ENCODE data around the gene PRMT7. TPM values are rescaled to one million over a fixed set of nuclear protein-coding genes. Genes with fewer than 3 reads are reported as not detected.
A peak's percentile ranks its signal among the peaks of the same experiment; 100 is the strongest.

The PRMT7 gene
- total RNA-seq, 2 donors from 2014 or later = 53.3 to 57.8 TPM

- peaks cover 74% of the 10 kb centered on the region for H3K36me3 Mint-ChIP-seq (ENCODE audit: low read depth)
- peak overlapping the region; percentile 0 for H3K4me3 Mint-ChIP-seq
- H3K27ac Mint-ChIP-seq = peak overlapping the region; percentile 29
These were observed 2.3 kb downstream of the PRMT7 start for GRCh38 chr16:68313116-68313515.

GRCh38 chr16:68319185-68319908 lies 8.5 kb downstream of the PRMT7 start:
- peaks cover 16% of the 10 kb centered on the region for H3K4me1 Mint-ChIP-seq
- peaks cover 84% of the 10 kb centered on the region for H3K36me3 Mint-ChIP-seq (ENCODE audit: low read depth)
- ATAC-seq (replicated peaks) = peak; percentile 100

More at GRCh38 chr16:68313116-68313515, 2.3 kb downstream of the PRMT7 start:
- Mint-ChIP-seq H3K27me3 (no peaks in the 10 kb centered on the region), H3K9me3 (no peaks in the 10 kb centered on the region), H3K4me1 (peaks cover 13% of the 10 kb centered on the region)
- no peak for ATAC-seq (replicated peaks)

GRCh38 chr16:68324336-68324735 lies 13.5 kb downstream of the PRMT7 start:
- Mint-ChIP-seq H3K9me3 (no peaks in the 10 kb centered on the region), H3K27me3 (no peaks in the 10 kb centered on the region), H3K36me3 (ENCODE audit: low read depth) (peaks cover 83% of the 10 kb centered on the region), H3K27ac (no peak overlapping the region), H3K4me1 (peaks cover 17% of the 10 kb centered on the region), H3K4me3 (no peak overlapping the region)
- ATAC-seq (replicated peaks) = no peak

More at GRCh38 chr16:68319185-68319908, 8.5 kb downstream of the PRMT7 start:
- Mint-ChIP-seq H3K27ac (peak overlapping the region; percentile 86), H3K9me3 (no peaks in the 10 kb centered on the region), H3K27me3 (no peaks in the 10 kb centered on the region), H3K4me3 (peak overlapping the region; percentile 57)

- H3K9me3 Mint-ChIP-seq = no peaks in the 10 kb centered on the region
- H3K4me3 Mint-ChIP-seq = no peak overlapping the region
- no peaks in the 10 kb centered on the region for H3K27me3 Mint-ChIP-seq
These were observed 14.1 kb downstream of the PRMT7 start for GRCh38 chr16:68324780-68325357.

GRCh38 chr16:68328151-68328859 lies 17.5 kb downstream of the PRMT7 start:
- Mint-ChIP-seq H3K9me3 (no peaks in the 10 kb centered on the region), H3K4me3 (no peak overlapping the region), H3K36me3 (ENCODE audit: low read depth) (peaks cover 84% of the 10 kb centered on the region), H3K27me3 (no peaks in the 10 kb centered on the region), H3K4me1 (peaks cover 10% of the 10 kb centered on the region), H3K27ac (no peak overlapping the region)
- ATAC-seq (replicated peaks) = peak; percentile 98

More at GRCh38 chr16:68324780-68325357, 14.1 kb downstream of the PRMT7 start:
- ATAC-seq (replicated peaks) = no peak
- H3K27ac Mint-ChIP-seq = no peak overlapping the region
- H3K4me1 Mint-ChIP-seq = peaks cover 12% of the 10 kb centered on the region
- H3K36me3 Mint-ChIP-seq (ENCODE audit: low read depth) = peaks cover 78% of the 10 kb centered on the region

- ATAC-seq (replicated peaks) = no peak
- no peaks in the 10 kb centered on the region for H3K27me3 Mint-ChIP-seq
- no peak overlapping the region for H3K4me3 Mint-ChIP-seq
- no peaks in the 10 kb centered on the region for H3K9me3 Mint-ChIP-seq
- no peak overlapping the region for H3K27ac Mint-ChIP-seq
- peaks cover 10% of the 10 kb centered on the region for H3K4me1 Mint-ChIP-seq
- H3K36me3 Mint-ChIP-seq (ENCODE audit: low read depth) = peaks cover 81% of the 10 kb centered on the region
These were observed 18.1 kb downstream of the PRMT7 start for GRCh38 chr16:68328860-68329390.

- Mint-ChIP-seq H3K4me1 (peaks cover 10% of the 10 kb centered on the region), H3K9me3 (no peaks in the 10 kb centered on the region), H3K27ac (peak overlapping the region; percentile 47), H3K36me3 (ENCODE audit: low read depth) (peaks cover 79% of the 10 kb centered on the region), H3K27me3 (no peaks in the 10 kb centered on the region), H3K4me3 (no peak overlapping the region)
- ATAC-seq (replicated peaks) = no peak
These were observed 21.1 kb downstream of the PRMT7 start for GRCh38 chr16:68331879-68332410.

- no peak for ATAC-seq (replicated peaks)
- no peak overlapping the region for H3K4me3 Mint-ChIP-seq
- peak overlapping the region; percentile 47 for H3K27ac Mint-ChIP-seq
- H3K36me3 Mint-ChIP-seq (ENCODE audit: low read depth) = peaks cover 79% of the 10 kb centered on the region
- H3K27me3 Mint-ChIP-seq = no peaks in the 10 kb centered on the region
- H3K9me3 Mint-ChIP-seq = no peaks in the 10 kb centered on the region
- peaks cover 10% of the 10 kb centered on the region for H3K4me1 Mint-ChIP-seq
These were observed 21.7 kb downstream of the PRMT7 start for GRCh38 chr16:68332411-68333121.

- ATAC-seq (replicated peaks) = no peak
- H3K27ac Mint-ChIP-seq = no peak overlapping the region
- peaks cover 7% of the 10 kb centered on the region for H3K4me1 Mint-ChIP-seq
- peaks cover 88% of the 10 kb centered on the region for H3K36me3 Mint-ChIP-seq (ENCODE audit: low read depth)
- H3K4me3 Mint-ChIP-seq = no peak overlapping the region
- no peaks in the 10 kb centered on the region for H3K27me3 Mint-ChIP-seq
- no peaks in the 10 kb centered on the region for H3K9me3 Mint-ChIP-seq
These were observed 24.4 kb downstream of the PRMT7 start for GRCh38 chr16:68335175-68335574.

- Mint-ChIP-seq H3K9me3 (no peaks in the 10 kb centered on the region), H3K4me1 (peaks cover 7% of the 10 kb centered on the region), H3K36me3 (ENCODE audit: low read depth) (peaks cover 96% of the 10 kb centered on the region), H3K4me3 (no peak overlapping the region), H3K27me3 (no peaks in the 10 kb centered on the region), H3K27ac (peak overlapping the region; percentile 31)
- no peak for ATAC-seq (replicated peaks)
These were observed 27.7 kb downstream of the PRMT7 start for GRCh38 chr16:68338326-68339119.

- H3K27me3 Mint-ChIP-seq = no peaks in the 10 kb centered on the region
- H3K27ac Mint-ChIP-seq = no peak overlapping the region
- H3K4me3 Mint-ChIP-seq = no peak overlapping the region
- H3K36me3 Mint-ChIP-seq (ENCODE audit: low read depth) = peaks cover 94% of the 10 kb centered on the region
- ATAC-seq (replicated peaks) = no peak
- H3K4me1 Mint-ChIP-seq = peaks cover 7% of the 10 kb centered on the region
- no peaks in the 10 kb centered on the region for H3K9me3 Mint-ChIP-seq
These were observed 28.4 kb downstream of the PRMT7 start for GRCh38 chr16:68339214-68339613.

GRCh38 chr16:68342620-68343019 lies 31.8 kb downstream of the PRMT7 start:
- Mint-ChIP-seq H3K27me3 (no peaks in the 10 kb centered on the region), H3K27ac (no peak overlapping the region), H3K4me3 (no peak overlapping the region), H3K36me3 (ENCODE audit: low read depth) (peaks cover 96% of the 10 kb centered on the region), H3K4me1 (peaks cover 7% of the 10 kb centered on the region), H3K9me3 (no peaks in the 10 kb centered on the region)
- ATAC-seq (replicated peaks) = no peak

GRCh38 chr16:68343137-68343536 lies 32.3 kb downstream of the PRMT7 start:
- Mint-ChIP-seq H3K27me3 (no peaks in the 10 kb centered on the region), H3K36me3 (ENCODE audit: low read depth) (peaks cover 96% of the 10 kb centered on the region), H3K27ac (no peak overlapping the region), H3K9me3 (no peaks in the 10 kb centered on the region), H3K4me3 (no peak overlapping the region), H3K4me1 (peaks cover 3% of the 10 kb centered on the region)
- ATAC-seq (replicated peaks) = no peak

All from activated T-helper 17 cell treated with anti-CD3 and anti-CD28 coated beads, Interleukin-2, amount 50 U/mL, for 72 hours (primary cell).